Psoas muscle (tissue), 8 donors: ENCODE results near the gene MTF1. TPM values are rescaled to one million over a fixed set of nuclear protein-coding genes. Genes with fewer than 3 reads are reported as not detected.

ENCODE experiments used
- ATAC-seq, 4 donors: fragments of 200-7000 bp; cut with Tn5 transposase; one replicate each; pipeline ENCODE4 v1.9.1; 2020; ENCODE audit warnings: moderate library complexity in 3 of 4, mild to moderate bottlenecking in 2 of 4
- DNase-seq, 2 donors: peaks; one replicate each; pipeline ENCODE4 v3.0.0-alpha.2; 2020
- H3K27ac ChIP-seq: fragments of 200-600 bp; one replicate; pipeline ENCODE4 v1.8.0; 2022
- H3K27me3 ChIP-seq, 3 donors: fragments of 200-600 bp in 1 of 3; one replicate each; pipeline versions ENCODE4 v1.6.1 to v1.8.0; 2013 to 2022; ENCODE audit warnings: low read length in 2 of 3, mild to moderate bottlenecking in 2 of 3, moderate library complexity in 1 of 3; ENCODE audit not compliant: insufficient read depth in 3 of 3
- H3K36me3 ChIP-seq, 2 donors: fragments of 200-600 bp in 1 of 2; one replicate each; pipeline versions ENCODE4 v1.6.1 to v1.8.0; 2013 to 2022; ENCODE audit warnings: low read depth in 1 of 2, mild to moderate bottlenecking in 1 of 2, moderate library complexity in 1 of 2; ENCODE audit not compliant: insufficient read depth in 1 of 2
- H3K4me1 ChIP-seq: fragments of 200-600 bp; one replicate; pipeline ENCODE4 v1.8.0; 2022
- H3K4me3 ChIP-seq: fragments of 200-600 bp; one replicate; pipeline ENCODE4 v1.8.0; 2022; ENCODE audit warnings: mild to moderate bottlenecking
- H3K9me3 ChIP-seq: fragments of 200-600 bp; one replicate; pipeline ENCODE4 v1.8.0; 2022
- WGBS, 3 donors: extraction: QIAGEN DNeasy Blood & Tissue Kit; methylation state at CpG; one replicate each; pipeline versions ENCODE4 v1.1.6 to v1.1.7; 2013; 5-methylcytosine and 5-hydroxymethylcytosine counted together
- intact Hi-C, 2 donors: fragments of 100-400 bp; cut with DNase I; formaldehyde crosslinking; loops; one replicate each; pipeline versions ENCODE4 v1.11.0 to v1.14.2; 2022
- polyA plus RNA-seq, 3 donors: library from polyadenylated mRNA; stranded (reverse); fragments of 200-250 nt; gene quantifications; one replicate each; pipeline ENCODE4 v1.2.3, GENCODE V29; 2013
- total RNA-seq, 4 donors: library from RNA; stranded (reverse); fragmentation: NEBNext Ultra II Directional in 2 of 4; extraction: Animal tissue kit (Norgen Biotek cat#: 25700) in 2 of 4; gene quantifications; one replicate each; pipeline versions ENCODE4 v1.2.1 to v1.2.4, GENCODE V29; 2021 to 2023
- TF ChIP-seq, protein P1 (sequence below): fragments of 200-600 bp; IDR thresholded peaks from one replicate; pipeline ENCODE4 v1.8.0; 2022; ENCODE audit warnings: antibody characterized with exemption
- donor health status: healthy with polysubstance abuse.
- donor health status: DM: no; HTN: no; CAD: no; lungs with moderate emphysema.
- donor health status: Bipolar disorder and iron deficiency.
- donor health status: healthy.
- donor health status: DM: yes; HTN: yes; CAD: no.
- donor health status: DM: no; HTN: no; CAD: no.
- donor health status: DM: no; HTN: no; CAD: no.
- donor health status: DM: yes; HTN: yes; CAD: no.

MTF1 gene
- total and polyA plus RNA-seq, 7 donors = 3.1 to 20.2 (median 13.3) TPM

- TF ChIP-seq, protein P1, sequence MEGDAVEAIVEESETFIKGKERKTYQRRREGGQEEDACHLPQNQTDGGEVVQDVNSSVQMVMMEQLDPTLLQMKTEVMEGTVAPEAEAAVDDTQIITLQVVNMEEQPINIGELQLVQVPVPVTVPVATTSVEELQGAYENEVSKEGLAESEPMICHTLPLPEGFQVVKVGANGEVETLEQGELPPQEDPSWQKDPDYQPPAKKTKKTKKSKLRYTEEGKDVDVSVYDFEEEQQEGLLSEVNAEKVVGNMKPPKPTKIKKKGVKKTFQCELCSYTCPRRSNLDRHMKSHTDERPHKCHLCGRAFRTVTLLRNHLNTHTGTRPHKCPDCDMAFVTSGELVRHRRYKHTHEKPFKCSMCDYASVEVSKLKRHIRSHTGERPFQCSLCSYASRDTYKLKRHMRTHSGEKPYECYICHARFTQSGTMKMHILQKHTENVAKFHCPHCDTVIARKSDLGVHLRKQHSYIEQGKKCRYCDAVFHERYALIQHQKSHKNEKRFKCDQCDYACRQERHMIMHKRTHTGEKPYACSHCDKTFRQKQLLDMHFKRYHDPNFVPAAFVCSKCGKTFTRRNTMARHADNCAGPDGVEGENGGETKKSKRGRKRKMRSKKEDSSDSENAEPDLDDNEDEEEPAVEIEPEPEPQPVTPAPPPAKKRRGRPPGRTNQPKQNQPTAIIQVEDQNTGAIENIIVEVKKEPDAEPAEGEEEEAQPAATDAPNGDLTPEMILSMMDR = no peak
- no peak for ATAC-seq
- Histone ChIP-seq H3K36me3 (peaks cover 11 to 91% of the 10 kb centered on the region in 2 donors), H3K27ac (no peak overlapping the region), H3K4me1 (no peaks in the 10 kb centered on the region), H3K9me3 (no peaks in the 10 kb centered on the region), H3K4me3 (no peak overlapping the region), H3K27me3 (no peaks in the 10 kb centered on the region)
- WGBS, 3 donors = 89 to 90% (median 90%) methylated on average over 2 of the region's 2 CpGs
- no peak for DNase-seq
- intact Hi-C loops = no loop called here
Observed at GRCh38 chr1:37868466-37868865, 9.1 kb upstream of the MTF1 start.

- TF ChIP-seq, protein P1 = no peak
- DNase-seq = no peak
- H3K27me3 ChIP-seq = no peaks in the 10 kb centered on the region
- 87 to 93% (median 91%) methylated on average over 6 of the region's 6 CpGs for WGBS, 3 donors
- H3K4me3 ChIP-seq = no peak overlapping the region
- H3K4me1 ChIP-seq = no peaks in the 10 kb centered on the region
- intact Hi-C loops = no loop called here
- H3K27ac ChIP-seq = no peak overlapping the region
- peaks cover 9 to 91% of the 10 kb centered on the region in 2 donors for H3K36me3 ChIP-seq
- H3K9me3 ChIP-seq = no peaks in the 10 kb centered on the region
- no peak for ATAC-seq
Observed at GRCh38 chr1:37867784-37868183, 8.4 kb upstream of the MTF1 start.

DNA sequence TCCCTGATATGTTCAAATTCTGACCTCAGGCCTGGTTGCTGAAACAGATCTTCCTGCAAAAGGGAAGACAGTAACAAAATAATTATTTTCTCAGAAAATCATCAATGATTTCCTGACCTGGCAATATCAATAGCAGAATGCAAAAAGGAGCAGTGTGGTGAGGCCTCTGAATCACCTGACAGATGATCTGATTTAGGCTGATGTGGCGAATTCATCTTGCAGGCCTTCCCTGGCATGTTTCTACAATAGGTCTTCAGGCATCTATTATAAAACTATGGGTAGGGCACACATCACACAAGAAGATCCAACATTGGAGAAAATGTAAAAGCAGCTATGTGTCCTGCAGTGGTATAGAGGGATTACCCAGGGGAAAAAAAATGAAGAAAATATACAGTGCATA is 7.1 kb upstream of the MTF1 start:
- no peaks in the 10 kb centered on the region for H3K4me1 ChIP-seq
- no peak overlapping the region for H3K4me3 ChIP-seq
- TF ChIP-seq, protein P1 = no peak
- peaks cover 4 to 94% of the 10 kb centered on the region in 2 donors for H3K36me3 ChIP-seq
- no peak overlapping the region for H3K27ac ChIP-seq
- no peaks in the 10 kb centered on the region for H3K9me3 ChIP-seq
- 93 to 100% (median 97%) methylated on average over 1 of the region's 1 CpG for WGBS, 3 donors
- DNase-seq = no peak
- no peaks in the 10 kb centered on the region for H3K27me3 ChIP-seq
- intact Hi-C loops = no loop called here
- ATAC-seq = no peak

- Histone ChIP-seq H3K27me3 (no peaks in the 10 kb centered on the region), H3K9me3 (no peaks in the 10 kb centered on the region), H3K4me1 (peaks cover under 1% of the 10 kb centered on the region), H3K4me3 (no peak overlapping the region), H3K27ac (no peak overlapping the region), H3K36me3 (peaks cover 4 to 93% of the 10 kb centered on the region in 2 donors)
- no peak for ATAC-seq
- intact Hi-C loops = no loop called here
- no peak for DNase-seq
- TF ChIP-seq, protein P1 = no peak
- WGBS, 3 donors = 81 to 91% (median 82%) methylated on average over 6 of the region's 6 CpGs
Observed at GRCh38 chr1:37865348-37866120, 6.1 kb upstream of the MTF1 start.

- Histone ChIP-seq H3K27ac (no peak overlapping the region), H3K4me3 (no peak overlapping the region), H3K36me3 (peaks cover 4 to 72% of the 10 kb centered on the region in 2 donors), H3K4me1 (peaks cover 15% of the 10 kb centered on the region), H3K9me3 (no peaks in the 10 kb centered on the region), H3K27me3 (no peaks in the 10 kb centered on the region)
- TF ChIP-seq, protein P1 = no peak
- 89 to 94% (median 89%) methylated on average over 3 of the region's 3 CpGs for WGBS, 3 donors
- DNase-seq = no peak
- ATAC-seq = no peak
- intact Hi-C loops = no loop called here
Observed at GRCh38 chr1:37862330-37862729, 2.9 kb upstream of the MTF1 start.
